Measurements from ENCODE around the gene SKOR1.

SKOR1 gene

DNA sequence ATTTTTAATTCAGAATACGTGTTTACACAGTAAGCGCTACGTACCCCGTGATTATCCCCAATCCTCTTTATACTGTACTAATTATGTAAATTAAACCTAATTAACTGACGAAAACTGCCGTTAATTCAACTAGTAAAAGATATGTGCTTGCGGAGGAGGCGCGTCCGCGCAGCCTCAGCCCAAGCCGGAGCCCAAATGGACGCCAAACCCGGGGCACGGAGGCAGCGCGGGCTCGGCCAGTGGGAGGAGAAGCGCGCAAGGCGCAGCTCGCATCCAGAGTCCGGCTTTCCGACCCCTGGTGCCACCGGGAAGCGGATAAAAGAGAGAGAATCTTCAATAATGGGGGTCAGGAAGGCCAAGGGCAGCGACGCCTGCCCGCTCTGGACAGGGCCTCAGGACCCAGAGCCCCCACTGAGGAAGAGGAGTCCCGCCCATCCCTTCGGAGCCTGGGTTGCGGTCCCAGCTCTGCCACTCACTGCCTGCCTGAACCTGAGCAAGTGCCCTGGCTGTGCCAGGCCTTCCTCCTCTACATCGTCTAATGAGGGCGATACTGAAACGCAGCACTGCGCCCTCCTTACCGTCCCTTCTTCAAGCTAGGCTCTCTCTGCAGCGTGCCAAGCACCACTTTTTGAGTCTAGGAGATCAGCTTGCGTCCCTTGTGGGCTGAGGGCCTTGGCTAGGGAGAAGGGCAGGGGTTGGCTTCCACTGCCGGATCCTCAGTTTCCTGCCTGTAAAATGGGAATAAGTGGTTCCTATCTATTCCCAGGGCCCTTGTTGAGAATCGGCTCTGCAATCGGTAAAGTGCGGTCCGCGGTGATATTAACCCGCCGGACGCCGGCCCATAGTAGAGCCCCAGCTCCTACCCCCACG, 5.0 kb upstream of the SKOR1 start:
- DNase-seq: no peak

- DNase-seq: peak; percentile 15
Measured at GRCh38 chr15:67820992-67821783, 4.1 kb upstream of the SKOR1 start.

- no peak for DNase-seq
Measured at GRCh38 chr15:67821784-67822440, 3.4 kb upstream of the SKOR1 start.

DNA sequence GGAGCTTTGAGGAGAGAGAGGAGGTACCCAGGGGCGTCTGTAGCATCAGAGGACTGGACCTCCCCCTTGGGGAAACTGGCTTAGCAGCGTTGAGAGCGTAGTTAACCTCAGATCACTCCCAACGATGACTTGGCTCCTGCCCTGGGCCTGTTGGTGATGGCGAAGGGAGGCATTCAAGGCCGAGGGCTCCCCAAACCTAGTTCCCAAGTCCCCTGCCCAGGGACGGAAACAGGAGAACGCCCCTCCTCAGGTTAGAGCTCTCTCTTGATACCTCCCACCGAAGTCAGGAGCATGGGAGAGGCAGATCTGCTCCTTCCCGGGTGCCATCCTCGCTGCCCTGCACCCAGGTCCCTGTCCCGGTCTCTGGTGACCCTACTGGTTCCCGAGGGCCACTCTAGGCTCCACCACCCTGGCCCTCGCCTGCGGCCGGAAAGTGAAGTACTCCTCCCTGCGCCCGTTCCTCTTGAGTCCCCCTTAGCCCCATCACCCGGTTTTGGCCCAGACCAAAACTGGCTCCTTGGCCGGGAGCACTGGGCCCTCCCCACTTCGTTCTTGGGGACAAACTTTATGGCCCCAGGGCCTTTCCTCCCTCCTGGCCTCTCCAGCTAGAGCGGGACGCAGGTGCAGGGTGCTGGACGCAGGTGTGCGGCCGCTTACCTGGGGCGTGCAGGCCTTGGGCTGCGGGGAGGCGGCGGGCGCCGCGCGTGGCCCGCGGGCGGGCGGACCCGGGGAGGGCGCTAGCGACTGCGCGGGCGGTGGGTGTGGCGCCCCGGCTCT, 2.6 kb upstream of the SKOR1 start:
- no peak for DNase-seq

GRCh38 chr15:67823314-67824196, 1.8 kb upstream of the SKOR1 start:
- no peak for DNase-seq

DNA sequence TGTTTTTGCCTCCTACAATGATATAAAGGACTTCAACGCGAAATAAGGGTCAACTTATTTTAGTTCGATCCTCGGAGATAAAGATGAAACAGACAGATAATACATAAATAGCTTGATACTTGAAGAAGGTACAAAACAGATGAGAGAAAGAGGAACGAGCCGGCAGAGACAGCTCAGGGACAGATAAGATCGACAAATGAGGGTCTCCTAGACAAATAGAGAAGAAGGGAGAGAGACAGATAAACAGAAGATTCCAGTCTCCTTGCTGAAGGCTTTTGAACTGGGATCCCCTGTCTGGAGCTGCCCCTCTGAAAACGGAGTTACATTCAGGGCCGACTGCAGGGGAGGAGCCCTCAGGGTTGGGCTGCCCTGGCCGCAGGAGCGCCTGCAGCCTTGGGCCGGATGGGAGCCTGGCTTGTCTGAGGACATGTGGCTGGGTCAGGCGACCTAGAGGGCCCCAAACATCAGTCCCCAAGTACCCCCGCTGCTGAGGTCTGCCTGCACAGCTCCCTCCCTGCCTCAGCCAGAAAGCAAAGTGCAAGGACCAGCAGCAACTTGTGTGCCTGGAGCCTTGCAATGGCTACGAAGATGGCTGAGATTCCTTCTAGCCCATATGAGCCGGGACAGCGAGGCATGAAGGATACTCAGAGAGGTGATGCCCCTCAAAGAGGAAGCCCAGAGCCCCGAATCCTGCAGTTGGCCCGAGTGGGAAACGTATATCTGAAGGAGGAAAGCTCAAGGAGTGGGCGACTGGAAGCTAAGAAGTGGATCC, 926 bp upstream of the SKOR1 start:
- no peak for DNase-seq

GRCh38 chr15:67825881-67826716, 790 bp downstream of the SKOR1 start:
- no peak for DNase-seq

- no peak for DNase-seq
Measured at GRCh38 chr15:67826717-67827561, 1.6 kb downstream of the SKOR1 start.

DNA sequence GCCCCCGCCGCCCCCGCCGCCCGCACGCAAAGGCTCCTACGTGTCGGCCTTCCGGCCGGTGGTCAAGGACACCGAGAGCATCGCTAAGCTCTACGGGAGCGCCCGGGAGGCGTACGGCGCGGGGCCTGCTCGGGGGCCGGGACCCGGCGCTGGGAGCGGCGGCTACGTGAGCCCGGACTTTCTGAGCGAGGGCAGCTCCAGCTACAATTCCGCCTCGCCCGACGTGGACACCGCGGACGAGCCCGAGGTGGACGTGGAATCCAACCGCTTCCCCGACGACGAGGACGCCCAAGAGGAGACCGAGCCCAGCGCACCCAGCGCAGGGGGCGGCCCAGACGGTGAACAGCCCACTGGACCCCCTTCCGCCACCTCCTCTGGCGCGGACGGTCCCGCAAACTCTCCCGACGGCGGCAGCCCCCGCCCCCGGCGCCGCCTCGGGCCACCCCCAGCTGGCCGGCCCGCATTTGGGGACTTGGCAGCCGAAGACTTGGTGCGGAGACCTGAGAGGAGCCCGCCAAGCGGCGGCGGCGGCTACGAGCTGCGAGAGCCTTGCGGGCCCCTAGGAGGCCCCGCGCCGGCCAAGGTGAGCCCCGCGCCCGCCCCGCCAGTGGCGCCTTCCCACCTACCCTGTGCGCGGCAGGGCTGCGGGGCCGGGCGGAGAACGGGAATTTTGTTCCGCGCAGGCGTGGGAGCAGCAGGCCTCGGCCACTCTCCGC, 2.4 kb downstream of the SKOR1 start:
- DNase-seq: no peak

DNA sequence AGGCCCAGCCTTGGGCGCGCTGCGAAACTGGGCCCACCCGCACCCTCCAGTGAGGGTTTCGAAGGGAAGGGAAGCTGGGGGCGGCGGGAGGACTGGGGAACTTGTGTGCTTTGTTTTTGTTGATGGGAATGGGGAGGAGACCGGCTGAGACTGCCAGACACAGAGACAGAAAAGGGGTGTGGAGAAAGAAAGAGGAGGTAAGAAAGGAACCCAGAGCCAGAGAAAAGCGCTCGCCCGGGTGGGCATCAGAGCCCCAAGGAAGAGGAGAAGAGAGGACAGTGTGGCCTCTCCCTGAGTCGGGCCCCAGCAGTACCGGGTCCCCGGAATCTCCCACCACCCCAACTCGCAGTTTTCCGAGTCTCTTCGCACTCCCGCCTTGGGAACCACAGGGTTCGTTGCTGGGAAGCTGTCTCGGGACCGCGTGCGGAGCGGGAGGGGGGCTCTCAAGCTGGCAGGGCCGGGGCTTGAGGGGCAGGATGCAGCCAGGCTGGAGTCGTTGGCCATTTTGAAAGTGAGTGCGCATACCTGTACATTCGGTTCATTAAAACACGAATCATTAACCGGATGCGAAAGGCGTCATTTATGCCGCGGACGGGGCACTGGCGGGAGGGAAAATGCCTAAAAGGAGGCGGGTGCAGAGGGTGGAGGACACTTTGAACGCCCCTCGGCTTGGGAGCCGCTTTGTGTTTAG, 3.1 kb downstream of the SKOR1 start:
- no peak for DNase-seq

- DNase-seq: no peak
Measured at GRCh38 chr15:67828969-67829646, 3.8 kb downstream of the SKOR1 start.

GRCh38 chr15:67829647-67830504, 4.6 kb downstream of the SKOR1 start:
- no peak for DNase-seq

DNA sequence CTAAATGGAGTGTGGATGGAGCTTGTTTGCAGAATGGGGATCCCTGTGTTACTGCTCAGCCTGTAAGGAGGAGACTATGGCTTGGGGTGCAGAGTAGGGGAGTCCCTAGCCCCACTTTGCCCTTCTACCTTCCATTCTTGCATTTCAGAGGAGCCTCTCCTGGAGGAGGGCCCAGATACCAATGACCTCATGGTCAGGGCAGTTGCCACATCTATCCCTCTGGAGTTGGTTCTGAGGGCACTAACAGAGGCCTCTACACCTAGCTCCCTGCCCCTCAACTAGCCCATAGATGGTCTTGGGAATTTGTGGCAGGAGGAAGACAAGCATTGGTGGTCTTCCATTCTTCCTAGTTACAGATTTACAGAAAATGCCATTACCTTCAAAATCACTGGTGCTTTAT, 6.1 kb downstream of the SKOR1 start:
- DNase-seq: no peak

- peak; percentile 41 for DNase-seq
Measured at GRCh38 chr15:67832031-67832551, 6.8 kb downstream of the SKOR1 start.

- DNase-seq: no peak
Measured at GRCh38 chr15:67832897-67833709, 7.8 kb downstream of the SKOR1 start.

Data from kidney glomerular epithelial cell (primary cell).